T-helper 2 cell treated with Interferon-gamma antibody and Interleukin-4, amounts not matched to agents 100 ng/mL and 5 ng/mL, for 36 hours (primary cell): Measurements from ENCODE around the gene SLC66A3. TPM values are rescaled to one million over a fixed set of nuclear protein-coding genes. Genes with fewer than 3 reads are reported as not detected.

Experiments used
- intact Hi-C: fragments of 100-400 bp; cut with micrococcal nuclease; formaldehyde crosslinking; loops from one replicate; pipeline ENCODE4 v1.15.1; 2023
- total RNA-seq: library from RNA; stranded (reverse); gene quantifications from 2 replicates; pipeline ENCODE4 v1.2.3, GENCODE V29; 2022

Gene SLC66A3
- total RNA-seq, 1 donor from 2014 or later: 10.6 TPM

DNA sequence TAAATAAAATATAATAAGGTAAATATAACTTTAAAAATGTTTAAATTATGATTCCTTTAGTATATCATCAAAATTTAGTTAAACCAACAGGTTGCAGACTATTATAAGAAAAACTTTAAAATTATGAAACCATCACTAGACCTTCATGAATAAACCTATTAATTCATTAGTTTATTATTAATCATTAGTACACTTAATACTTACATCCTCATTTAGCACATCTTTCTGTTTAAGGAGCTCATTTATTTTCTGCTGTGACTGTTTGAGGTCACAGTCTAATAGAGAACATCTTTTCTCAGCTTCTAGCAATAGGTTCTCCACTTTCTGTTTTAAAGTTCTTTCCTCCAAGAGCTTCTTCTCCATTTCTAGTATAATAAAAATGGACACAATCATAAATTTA is 52.8 kb downstream of the SLC66A3 start:
- intact Hi-C loops: no loop called here

DNA sequence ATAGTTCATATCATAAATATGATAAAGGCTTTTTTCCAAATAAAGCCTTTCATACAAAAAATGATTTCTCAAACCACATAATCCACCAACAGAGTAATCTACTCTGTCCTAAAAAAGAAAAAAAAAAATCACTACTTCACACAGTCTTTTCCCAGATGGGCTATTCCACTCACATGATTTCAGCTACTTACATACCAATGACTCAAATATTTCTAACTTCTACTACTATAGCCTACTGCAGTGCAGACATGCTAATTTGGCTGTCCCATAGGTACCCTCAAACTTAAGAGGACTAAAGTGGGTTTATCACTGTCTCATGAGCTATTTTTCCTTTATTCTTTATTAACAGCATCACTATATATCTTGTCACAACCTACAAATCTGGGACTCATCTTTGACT is 57.4 kb downstream of the SLC66A3 start:
- intact Hi-C loops: no loop called here

DNA sequence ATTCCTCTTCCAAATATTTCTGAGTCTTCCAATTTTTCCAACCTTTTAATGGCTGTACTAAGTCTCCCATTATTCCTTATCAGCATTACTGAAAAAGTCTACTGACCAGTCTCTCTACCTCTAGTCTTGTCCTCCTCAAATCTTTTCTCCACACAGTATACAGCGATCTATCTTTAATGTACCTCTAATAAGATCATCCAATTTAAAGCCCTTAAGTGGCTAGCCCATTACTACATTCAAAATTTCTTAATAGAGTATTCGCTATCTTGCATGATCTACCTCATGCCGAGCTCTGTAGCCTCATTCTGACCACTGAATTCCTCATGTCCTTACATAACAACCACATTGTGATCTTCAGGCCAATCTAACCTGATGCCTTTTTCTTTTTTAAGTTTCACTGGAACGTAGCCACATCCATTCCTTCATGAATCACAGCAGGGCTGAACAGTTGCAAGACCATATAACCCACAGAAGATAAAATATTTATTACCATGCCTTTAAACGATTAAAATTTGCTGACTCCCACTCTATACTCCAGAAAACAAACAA is 57.9 kb downstream of the SLC66A3 start:
- intact Hi-C loops: no loop called here

DNA sequence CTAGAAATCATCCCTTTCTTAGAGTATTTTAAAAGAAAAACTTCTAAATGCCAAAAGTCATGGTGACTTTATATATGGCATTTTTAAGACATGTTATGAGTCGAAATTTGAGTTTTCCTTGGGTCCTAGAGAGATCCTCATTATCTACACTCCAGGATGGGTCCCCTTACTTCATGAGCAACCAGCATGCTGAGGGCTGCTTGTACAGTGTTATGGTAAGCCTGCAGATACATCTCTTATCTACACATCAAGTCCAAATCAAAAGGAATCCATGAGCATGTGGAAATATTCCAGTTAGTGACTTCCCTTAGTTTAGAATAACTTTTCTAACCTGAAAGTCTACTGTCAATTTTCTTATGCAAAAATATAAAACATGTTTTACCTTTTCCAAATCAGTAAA is 58.7 kb downstream of the SLC66A3 start:
- intact Hi-C loops: no loop called here

DNA sequence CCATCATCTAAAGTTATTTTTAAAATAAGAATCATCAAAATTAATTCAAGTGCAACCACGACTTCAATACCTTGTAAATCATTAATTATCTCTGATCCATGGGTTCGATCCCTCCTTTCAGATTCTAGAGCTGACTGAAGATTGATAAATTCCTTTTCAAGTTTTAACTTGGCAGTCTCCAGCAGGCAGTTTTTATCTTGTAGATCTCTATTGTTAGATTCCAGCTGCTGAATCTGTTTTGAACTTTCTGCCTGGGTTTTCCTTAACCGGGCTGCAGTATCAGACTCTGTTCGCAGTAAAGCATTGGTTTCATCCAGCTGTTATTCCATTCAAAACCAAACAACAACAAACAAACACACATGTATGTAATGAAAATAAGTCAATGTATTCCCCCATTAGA is 59.5 kb downstream of the SLC66A3 start:
- intact Hi-C loops: no loop called here

DNA sequence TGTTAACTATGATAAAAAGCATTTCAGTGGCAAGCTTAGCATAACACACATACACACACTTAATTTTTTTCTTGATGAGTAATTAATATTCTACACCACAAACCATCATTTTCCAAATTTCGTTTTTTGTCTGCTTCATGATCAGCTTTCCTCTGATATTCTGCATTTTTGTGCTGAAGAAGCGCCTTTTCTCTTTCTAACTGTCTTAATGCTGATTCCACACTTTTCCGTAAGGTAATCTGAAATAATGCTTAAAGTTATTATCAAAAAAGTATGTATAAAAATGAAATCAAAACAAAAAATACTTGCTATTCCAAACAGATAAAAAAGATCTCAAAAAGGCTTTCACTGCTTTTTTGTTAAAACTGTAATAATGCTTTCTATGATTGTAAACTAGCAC is 60.1 kb downstream of the SLC66A3 start:
- intact Hi-C loops: no loop called here

DNA sequence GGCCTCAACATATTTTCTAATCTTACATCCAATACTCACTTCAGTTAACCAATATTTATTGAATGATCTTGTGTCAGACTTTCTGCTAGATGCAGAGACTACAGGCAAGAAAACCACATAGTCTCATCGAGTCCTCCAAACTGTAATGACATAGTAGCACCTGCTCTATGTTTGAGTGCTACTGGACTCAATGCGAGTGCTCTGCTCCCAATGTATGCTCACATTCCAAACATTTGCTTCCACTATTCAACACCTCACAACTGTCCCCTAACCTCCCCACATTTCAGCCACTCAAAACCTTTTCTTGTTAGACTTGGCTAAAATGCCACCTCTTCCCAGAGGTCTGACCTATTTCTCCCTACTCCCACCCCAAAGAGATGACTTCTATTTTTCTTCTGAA is 65.2 kb downstream of the SLC66A3 start:
- intact Hi-C loops: no loop called here

DNA sequence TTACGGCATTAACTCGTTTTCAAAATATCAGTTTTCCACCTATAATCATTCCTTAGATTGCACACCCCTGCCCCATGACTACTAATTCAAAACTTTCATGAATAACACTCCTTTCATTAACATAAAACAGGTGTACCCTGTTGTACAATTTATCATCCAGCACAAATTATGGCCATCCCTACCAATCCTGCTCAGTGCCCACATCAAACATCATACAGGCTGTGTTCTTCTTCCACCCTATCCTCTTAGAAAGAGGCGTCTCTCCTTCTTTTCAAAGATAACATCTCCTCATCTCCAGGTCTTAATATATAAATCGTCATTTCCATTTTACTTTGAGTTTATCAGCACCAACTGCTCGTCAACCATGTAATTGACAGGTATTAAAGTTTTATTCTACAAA is 67.6 kb downstream of the SLC66A3 start:
- intact Hi-C loops: no loop called here

DNA sequence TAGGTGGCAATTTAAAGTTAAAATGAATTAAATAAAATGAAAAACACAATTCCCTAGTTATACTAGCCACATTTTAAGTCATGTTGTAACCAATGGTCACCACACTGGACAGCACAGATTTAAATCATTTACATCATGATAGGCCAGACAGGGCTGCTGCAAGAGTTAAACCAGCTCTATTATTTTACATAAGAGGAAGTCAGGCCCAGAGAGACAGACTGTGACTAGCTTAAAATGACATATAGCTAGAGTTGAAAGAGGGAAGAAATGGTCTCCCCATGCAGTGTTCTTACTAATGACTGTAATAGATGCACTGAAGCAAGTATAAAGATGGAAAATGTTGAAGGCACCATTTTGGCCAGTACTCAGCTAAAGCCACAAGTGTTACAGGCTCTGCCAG is 69.6 kb downstream of the SLC66A3 start:
- intact Hi-C loops: no loop called here

DNA sequence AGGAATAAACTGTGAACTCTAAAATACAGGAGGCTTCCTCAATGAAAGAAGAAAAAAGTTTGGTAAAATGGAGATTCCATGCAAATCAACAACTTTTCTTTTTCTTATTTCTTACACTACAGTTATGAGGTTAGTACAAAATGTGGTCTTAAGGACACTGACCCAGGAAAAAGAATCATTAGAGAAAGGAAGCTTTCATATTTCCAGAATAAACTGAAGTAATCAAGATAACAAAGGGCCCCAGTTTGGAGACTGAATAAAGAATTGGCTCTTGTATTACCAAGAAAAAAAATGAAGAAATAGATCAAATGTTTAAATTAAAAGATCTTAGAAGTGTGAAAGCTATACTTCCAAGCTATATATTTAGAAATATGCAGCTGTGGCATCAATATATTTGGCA is 72.3 kb downstream of the SLC66A3 start:
- intact Hi-C loops: no loop called here

Other genes with a start within 250 kb of the SLC66A3 start
- not detected in 2 replicates for gene KCNF1, start 243.5 kb upstream of the SLC66A3 start, total RNA-seq
- gene ROCK2, start 189.2 kb downstream of the SLC66A3 start, total RNA-seq: 21.5 and 22.1 TPM in 2 replicates